Measurements from ENCODE around the gene HPGDS. TPM values are rescaled to one million over a fixed set of nuclear protein-coding genes. Genes with fewer than 3 reads are reported as not detected.
"Not testable (repeated sequence)": the region's sequence is repeated elsewhere in the genome, so short reads cannot be mapped to it uniquely, and the experiment has no call there.

The HPGDS gene
- total RNA-seq, 2 donors from 2014 or later: 1.1 TPM; not detected in 1

DNA sequence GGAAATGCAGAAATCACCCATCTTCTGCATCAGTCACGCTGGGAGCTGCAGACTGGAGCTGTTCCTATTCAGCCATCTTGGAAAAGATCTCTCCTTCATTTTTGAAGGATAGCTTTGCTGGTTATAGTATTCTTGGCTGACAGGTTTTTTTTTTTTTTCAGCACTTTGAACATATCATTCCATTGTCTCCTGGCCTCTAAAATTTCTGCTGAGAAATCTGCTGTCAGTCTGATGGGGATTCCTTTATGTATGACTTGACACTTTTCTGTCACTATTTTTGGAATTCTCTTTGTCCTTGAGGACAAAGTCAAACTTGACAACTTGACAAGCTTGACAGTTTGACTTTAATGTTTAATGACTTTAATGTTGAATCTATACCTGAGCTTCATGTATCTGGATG lies 16.8 kb downstream of the HPGDS start:
- Mint-ChIP-seq H3K27ac (no peak overlapping the region), H3K9me3 (peaks cover 13% of the 10 kb centered on the region), H3K4me3 (no peak overlapping the region), H3K4me1 (no peaks in the 10 kb centered on the region), H3K27me3 (peaks cover 3% of the 10 kb centered on the region), H3K36me3 (ENCODE audit: low read depth) (no peaks in the 10 kb centered on the region)
- ATAC-seq (replicated peaks): no peak

- H3K36me3 Mint-ChIP-seq (ENCODE audit: low read depth); H3K4me3 Mint-ChIP-seq; H3K27me3 Mint-ChIP-seq; H3K4me1 Mint-ChIP-seq; H3K27ac Mint-ChIP-seq; ATAC-seq (replicated peaks); H3K9me3 Mint-ChIP-seq: not testable (repeated sequence)
Measured at GRCh38 chr4:94319927-94320326, 22.7 kb downstream of the HPGDS start.

DNA sequence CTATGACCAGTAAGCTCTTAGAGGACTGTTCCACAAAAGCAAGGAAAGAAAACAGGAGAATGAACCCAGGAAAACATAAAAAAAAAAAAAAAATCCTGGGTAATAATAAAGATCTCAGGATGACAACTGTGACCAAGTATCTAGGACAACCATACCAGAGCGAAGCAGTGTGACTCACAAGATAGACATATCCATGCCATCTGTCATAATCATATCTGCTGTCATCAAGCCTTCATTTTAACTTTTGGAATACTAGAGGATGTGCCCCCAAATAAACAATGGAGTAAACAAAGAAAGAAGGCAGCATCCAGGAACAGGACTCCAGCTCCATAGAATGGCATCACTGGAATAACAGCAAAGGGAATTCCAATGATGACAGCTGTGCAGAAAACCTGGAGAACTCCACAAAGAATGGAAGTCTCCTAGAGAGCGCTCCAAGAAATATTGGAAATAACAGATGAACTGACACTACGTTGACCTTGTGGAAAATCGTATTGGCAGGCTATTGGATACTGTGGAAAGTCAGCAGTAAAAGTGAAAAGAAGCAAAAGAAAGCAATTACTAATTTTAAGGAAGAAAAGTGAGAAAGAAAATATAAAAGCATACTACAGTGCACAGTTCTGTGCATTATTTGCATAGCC lies 35.3 kb downstream of the HPGDS start:
- Mint-ChIP-seq H3K27ac (no peak overlapping the region), H3K27me3 (no peaks in the 10 kb centered on the region), H3K36me3 (ENCODE audit: low read depth) (no peaks in the 10 kb centered on the region), H3K4me1 (no peaks in the 10 kb centered on the region), H3K9me3 (no peaks in the 10 kb centered on the region), H3K4me3 (no peak overlapping the region)
- no peak for ATAC-seq (replicated peaks)

DNA sequence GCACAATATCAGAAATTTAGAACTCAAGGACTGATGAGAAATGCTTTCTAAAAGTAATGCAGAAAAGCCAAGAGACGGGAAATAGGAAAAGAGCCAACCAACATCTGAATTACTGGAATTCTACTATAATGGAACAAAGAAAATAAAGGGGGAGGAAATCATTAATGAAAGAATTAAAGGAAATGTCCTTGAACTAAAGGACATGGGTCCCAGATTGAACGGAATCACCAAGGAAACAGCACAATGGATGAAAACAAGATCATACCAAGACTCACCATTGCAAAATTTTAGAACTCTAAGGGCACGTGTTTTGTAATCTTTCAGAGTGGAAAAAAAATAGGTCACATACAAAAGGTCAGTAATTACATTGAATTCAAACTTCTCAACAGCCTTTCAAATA lies 35.9 kb downstream of the HPGDS start:
- Mint-ChIP-seq H3K27me3 (no peaks in the 10 kb centered on the region), H3K4me1 (no peaks in the 10 kb centered on the region), H3K9me3 (no peaks in the 10 kb centered on the region), H3K27ac (no peak overlapping the region), H3K36me3 (ENCODE audit: low read depth) (no peaks in the 10 kb centered on the region), H3K4me3 (no peak overlapping the region)
- ATAC-seq (replicated peaks): no peak

DNA sequence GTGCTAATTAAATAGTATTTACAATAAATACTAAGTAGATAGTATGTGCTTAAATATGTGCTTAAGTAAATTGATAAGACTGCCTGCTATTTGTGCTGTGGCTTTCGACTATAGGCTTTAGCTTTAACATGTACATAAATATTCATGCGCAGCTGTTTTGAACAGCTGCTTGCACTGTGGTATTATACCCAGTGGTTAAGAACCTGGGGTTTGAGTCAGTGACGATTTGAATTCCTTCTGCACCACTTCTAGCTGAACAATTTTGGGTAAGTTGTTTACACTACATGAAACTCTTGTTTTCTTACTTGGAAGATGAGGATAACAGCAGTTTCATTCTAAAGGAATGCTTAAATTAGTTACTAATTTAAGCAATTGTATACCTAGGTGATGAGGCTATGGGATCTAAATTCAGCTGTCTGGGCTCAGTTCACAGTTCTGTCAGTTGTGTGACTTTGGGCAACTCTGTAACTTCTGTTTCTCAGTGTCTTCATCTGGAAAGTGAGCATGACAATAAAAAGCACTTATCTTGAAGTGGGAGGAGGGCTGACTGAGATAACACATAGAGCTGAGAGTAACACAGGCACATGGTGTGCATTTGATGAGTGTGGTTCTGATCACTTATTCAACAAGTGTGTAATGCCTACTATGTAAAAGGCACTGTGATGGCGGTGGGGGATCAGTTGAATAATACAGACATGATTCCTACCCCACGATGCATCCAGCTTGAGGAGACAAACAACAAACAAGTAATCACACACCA lies 37.0 kb downstream of the HPGDS start:
- ATAC-seq (replicated peaks): no peak

DNA sequence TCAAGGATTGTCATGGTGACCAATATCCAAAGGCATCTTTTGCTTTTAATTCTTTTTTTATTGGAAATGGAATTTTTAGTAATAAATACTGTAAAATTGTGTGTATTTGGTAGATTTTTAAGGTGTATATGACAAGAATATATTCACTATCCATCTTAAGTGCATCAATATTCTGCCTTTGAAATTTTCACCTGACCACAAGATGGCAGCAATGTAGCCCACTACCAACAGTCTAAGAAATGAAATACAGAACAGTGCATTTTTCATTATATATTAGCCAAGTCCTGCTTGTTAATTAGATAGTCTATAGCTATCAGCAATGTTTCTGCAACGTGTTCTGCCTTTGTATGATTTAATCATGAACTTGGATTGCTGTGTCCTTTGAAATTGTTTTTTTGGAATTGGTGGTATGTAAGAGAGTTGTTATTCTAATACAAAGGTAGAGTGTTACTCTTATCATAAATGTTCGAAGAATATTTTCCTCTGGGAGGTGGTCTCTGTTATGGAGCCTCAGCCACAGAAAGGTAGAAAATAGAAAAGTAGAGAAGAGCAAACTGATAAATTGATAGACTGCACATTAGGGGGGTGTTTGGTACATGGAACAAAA lies 38.2 kb downstream of the HPGDS start:
- H3K9me3 Mint-ChIP-seq: no peaks in the 10 kb centered on the region
- no peak for ATAC-seq (replicated peaks)
- H3K36me3 Mint-ChIP-seq (ENCODE audit: low read depth): no peaks in the 10 kb centered on the region
- H3K4me3 Mint-ChIP-seq: no peak overlapping the region
- no peaks in the 10 kb centered on the region for H3K27me3 Mint-ChIP-seq
- H3K27ac Mint-ChIP-seq: no peak overlapping the region
- H3K4me1 Mint-ChIP-seq: no peaks in the 10 kb centered on the region

More for the DNA sequence above, 37.0 kb downstream of the HPGDS start:
- no peak overlapping the region for H3K4me3 Mint-ChIP-seq
- no peaks in the 10 kb centered on the region for H3K4me1 Mint-ChIP-seq
- H3K9me3 Mint-ChIP-seq: no peaks in the 10 kb centered on the region
- no peaks in the 10 kb centered on the region for H3K27me3 Mint-ChIP-seq
- H3K36me3 Mint-ChIP-seq (ENCODE audit: low read depth): no peaks in the 10 kb centered on the region
- no peak overlapping the region for H3K27ac Mint-ChIP-seq

DNA sequence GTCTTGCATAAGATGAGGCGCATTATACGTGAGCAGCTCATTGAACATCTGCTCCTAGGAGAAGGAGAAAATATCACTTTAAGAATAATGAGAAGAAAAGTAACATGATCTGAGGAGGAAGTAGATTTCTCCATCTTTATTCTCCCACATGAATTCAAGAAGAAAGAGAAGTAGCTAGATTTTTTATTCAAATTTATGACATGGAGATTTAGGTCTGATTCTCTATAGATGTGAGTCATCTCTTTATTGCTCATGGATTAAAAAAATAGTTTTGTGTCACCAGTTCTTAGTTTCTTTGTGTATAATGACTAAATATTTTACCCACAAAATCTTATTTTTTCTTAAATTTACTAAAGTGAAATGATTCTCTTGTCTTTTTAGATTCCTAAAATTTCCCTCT lies 40.4 kb downstream of the HPGDS start:
- Mint-ChIP-seq H3K9me3 (no peaks in the 10 kb centered on the region), H3K27me3 (no peaks in the 10 kb centered on the region)
- ATAC-seq (replicated peaks): no peak

DNA sequence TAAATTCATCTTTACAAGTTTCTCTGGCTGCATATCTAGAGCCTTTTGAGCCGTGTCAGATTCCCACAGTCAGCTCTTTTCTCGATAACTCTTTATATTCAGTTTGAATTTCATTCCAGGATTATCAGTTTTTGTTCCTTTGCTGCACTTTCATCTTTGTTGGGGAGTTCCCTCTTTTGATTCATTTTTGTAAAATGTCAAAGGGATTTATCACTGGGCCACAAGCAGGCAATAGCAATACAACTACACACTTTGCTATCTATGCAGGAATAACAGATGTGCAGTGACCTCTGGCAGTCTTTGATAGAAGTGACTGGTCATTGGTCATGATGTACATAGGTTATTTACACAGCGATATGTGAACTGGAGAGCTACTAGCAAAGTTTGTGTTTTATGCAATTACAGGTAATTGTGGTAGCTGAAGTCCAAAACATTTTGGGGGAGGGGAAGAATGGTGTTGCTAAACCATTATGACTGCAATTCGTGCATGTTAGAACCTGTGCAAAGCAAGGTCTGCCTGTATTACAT lies 43.8 kb downstream of the HPGDS start:
- H3K36me3 Mint-ChIP-seq (ENCODE audit: low read depth): no peaks in the 10 kb centered on the region
- no peaks in the 10 kb centered on the region for H3K4me1 Mint-ChIP-seq
- H3K27me3 Mint-ChIP-seq: no peaks in the 10 kb centered on the region
- no peak overlapping the region for H3K27ac Mint-ChIP-seq
- no peak overlapping the region for H3K4me3 Mint-ChIP-seq
- no peak for ATAC-seq (replicated peaks)
- no peaks in the 10 kb centered on the region for H3K9me3 Mint-ChIP-seq

More for the DNA sequence above, 40.4 kb downstream of the HPGDS start:
- no peaks in the 10 kb centered on the region for H3K36me3 Mint-ChIP-seq (ENCODE audit: low read depth)
- H3K27ac Mint-ChIP-seq: no peak overlapping the region
- H3K4me1 Mint-ChIP-seq: no peaks in the 10 kb centered on the region
- no peak overlapping the region for H3K4me3 Mint-ChIP-seq

DNA sequence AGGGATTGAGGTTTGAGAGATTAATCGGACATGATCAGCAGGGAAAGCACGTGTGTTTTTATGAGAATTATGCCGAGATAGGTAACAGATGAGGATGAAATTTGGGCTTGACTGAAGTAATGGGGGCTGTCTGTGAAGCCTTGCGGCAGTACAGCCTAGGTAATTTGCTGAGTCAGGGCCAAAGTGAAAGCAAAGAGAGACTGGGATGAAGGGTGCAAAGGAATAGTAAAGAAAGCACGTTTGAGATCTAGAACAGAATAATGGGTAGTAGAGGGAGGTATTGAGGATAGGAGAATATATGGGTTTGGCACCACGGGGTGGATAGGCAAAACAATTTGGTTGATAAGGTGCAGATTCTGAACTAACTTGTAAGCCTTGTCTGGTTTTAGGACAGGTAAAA lies 47.2 kb downstream of the HPGDS start:
- not testable (repeated sequence) for H3K27me3 Mint-ChIP-seq; H3K9me3 Mint-ChIP-seq; H3K27ac Mint-ChIP-seq; H3K4me3 Mint-ChIP-seq; ATAC-seq (replicated peaks); H3K4me1 Mint-ChIP-seq
- H3K36me3 Mint-ChIP-seq (ENCODE audit: low read depth): peaks cover 21% of the 10 kb centered on the region

GRCh38 chr4:94293981-94294380 lies 48.7 kb downstream of the HPGDS start:
- H3K27ac Mint-ChIP-seq; H3K27me3 Mint-ChIP-seq; ATAC-seq (replicated peaks); H3K4me3 Mint-ChIP-seq; H3K9me3 Mint-ChIP-seq; H3K4me1 Mint-ChIP-seq: not testable (repeated sequence)
- peaks cover 36% of the 10 kb centered on the region for H3K36me3 Mint-ChIP-seq (ENCODE audit: low read depth)

GRCh38 chr4:94290245-94290644 lies 52.4 kb downstream of the HPGDS start:
- peaks cover 74% of the 10 kb centered on the region for H3K36me3 Mint-ChIP-seq (ENCODE audit: low read depth)
- H3K9me3 Mint-ChIP-seq: no peaks in the 10 kb centered on the region
- H3K4me3 Mint-ChIP-seq: no peak overlapping the region
- H3K27ac Mint-ChIP-seq: no peak overlapping the region
- H3K27me3 Mint-ChIP-seq: no peaks in the 10 kb centered on the region
- ATAC-seq (replicated peaks): no peak
- H3K4me1 Mint-ChIP-seq: no peaks in the 10 kb centered on the region

- Mint-ChIP-seq H3K27ac (no peak overlapping the region), H3K4me3 (no peak overlapping the region), H3K4me1 (no peaks in the 10 kb centered on the region), H3K27me3 (no peaks in the 10 kb centered on the region), H3K36me3 (ENCODE audit: low read depth) (peaks cover 99% of the 10 kb centered on the region), H3K9me3 (no peaks in the 10 kb centered on the region)
- no peak for ATAC-seq (replicated peaks)
Measured at GRCh38 chr4:94285666-94286065, 57.0 kb downstream of the HPGDS start.

DNA sequence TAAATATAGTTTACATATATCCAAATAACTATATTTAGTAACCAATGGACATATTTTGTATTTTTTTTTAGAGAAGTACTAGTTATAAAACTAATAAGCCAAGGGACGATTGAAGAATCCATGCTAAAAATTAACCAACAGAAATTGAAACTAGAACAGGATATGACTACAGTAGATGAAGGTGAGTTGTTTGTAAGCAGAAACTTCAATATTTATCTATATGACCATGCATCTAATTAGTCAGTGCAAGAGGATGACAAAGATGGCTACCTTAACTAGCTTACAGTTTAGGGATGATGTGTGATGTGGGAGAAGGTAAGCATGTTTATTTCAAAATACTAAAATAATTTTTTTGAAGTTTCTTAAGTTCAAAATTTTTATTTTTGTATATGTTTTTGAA lies 57.7 kb downstream of the HPGDS start:
- H3K4me1 Mint-ChIP-seq: no peaks in the 10 kb centered on the region
- H3K4me3 Mint-ChIP-seq: no peak overlapping the region
- H3K27ac Mint-ChIP-seq: no peak overlapping the region
- peaks cover 100% of the 10 kb centered on the region for H3K36me3 Mint-ChIP-seq (ENCODE audit: low read depth)
- H3K27me3 Mint-ChIP-seq: no peaks in the 10 kb centered on the region
- peak; percentile 78 for ATAC-seq (replicated peaks)
- H3K9me3 Mint-ChIP-seq: no peaks in the 10 kb centered on the region

GRCh38 chr4:94278781-94279180 lies 63.9 kb downstream of the HPGDS start:
- ATAC-seq (replicated peaks): no peak
- Mint-ChIP-seq H3K36me3 (ENCODE audit: low read depth) (peaks cover 96% of the 10 kb centered on the region), H3K27me3 (no peaks in the 10 kb centered on the region)

DNA sequence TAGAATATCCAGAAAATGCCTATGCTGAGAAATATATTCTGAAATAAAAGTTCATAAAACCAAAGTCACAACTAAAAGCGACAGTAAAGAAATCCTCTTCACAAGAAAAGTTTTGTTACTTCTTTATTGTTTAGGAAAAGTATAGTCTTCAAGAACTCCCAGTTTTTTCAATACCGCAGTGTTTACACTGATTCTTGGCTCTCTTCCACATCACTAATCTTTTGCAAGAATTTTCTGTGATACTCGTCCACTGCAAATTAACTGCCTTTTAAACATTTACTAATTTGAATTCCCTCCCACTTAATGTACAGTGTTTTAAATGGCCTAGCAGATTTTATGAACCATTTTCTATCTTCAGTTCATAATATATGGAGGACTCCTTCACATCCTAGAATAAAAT lies 65.1 kb downstream of the HPGDS start:
- Mint-ChIP-seq H3K4me3 (no peak overlapping the region), H3K27ac (no peak overlapping the region), H3K9me3 (no peaks in the 10 kb centered on the region), H3K36me3 (ENCODE audit: low read depth) (peaks cover 96% of the 10 kb centered on the region), H3K27me3 (no peaks in the 10 kb centered on the region), H3K4me1 (no peaks in the 10 kb centered on the region)
- ATAC-seq (replicated peaks): no peak

More at GRCh38 chr4:94278781-94279180, 63.9 kb downstream of the HPGDS start:
- H3K4me1 Mint-ChIP-seq: no peaks in the 10 kb centered on the region
- H3K9me3 Mint-ChIP-seq: no peaks in the 10 kb centered on the region
- H3K27ac Mint-ChIP-seq: no peak overlapping the region
- no peak overlapping the region for H3K4me3 Mint-ChIP-seq
